ENCODE data around the gene SMARCD3. TPM values are rescaled to one million over a fixed set of nuclear protein-coding genes. Genes with fewer than 3 reads are reported as not detected.

SMARCD3 gene
- total and polyA plus RNA-seq, 2 experiments from 2014 or later: 3.3 to 4.0 TPM

GRCh38 chr7:151261529-151261928, 13.0 kb upstream of the SMARCD3 start:
- H3K27ac Mint-ChIP-seq: no peak overlapping the region

More at GRCh38 chr7:151261529-151261928, 13.0 kb upstream of the SMARCD3 start:
- Histone ChIP-seq H3K4me1 (ENCODE audit: insufficient read depth) (no peaks in the 10 kb centered on the region), H3K36me3 (ENCODE audit: insufficient read depth) (no peaks in the 10 kb centered on the region), H3K4me2 (no peak overlapping the region), H4K20me1 (replicated peaks; ENCODE audit: insufficient read depth) (no peaks in the 10 kb centered on the region), H3K4me3 (no peak overlapping the region), H3F3A (replicated peaks; ENCODE audit: low read depth) (no peaks in the 10 kb centered on the region), H3K79me2 (replicated peaks; ENCODE audit: insufficient read depth) (no peaks in the 10 kb centered on the region), H3K27me3 (ENCODE audit: insufficient read depth) (no peaks in the 10 kb centered on the region), H3K9me2 (ENCODE audit: insufficient read depth) (no peaks in the 10 kb centered on the region), H2AFZ (no peak overlapping the region), H3K27ac (ENCODE audit: low read depth) (no peak overlapping the region)
- no peaks in the 10 kb centered on the region for H3K36me3 Mint-ChIP-seq (ENCODE audit: low read depth)
- H3K4me1 Mint-ChIP-seq: peaks cover 10% of the 10 kb centered on the region
- TF ChIP-seq, protein P1, sequence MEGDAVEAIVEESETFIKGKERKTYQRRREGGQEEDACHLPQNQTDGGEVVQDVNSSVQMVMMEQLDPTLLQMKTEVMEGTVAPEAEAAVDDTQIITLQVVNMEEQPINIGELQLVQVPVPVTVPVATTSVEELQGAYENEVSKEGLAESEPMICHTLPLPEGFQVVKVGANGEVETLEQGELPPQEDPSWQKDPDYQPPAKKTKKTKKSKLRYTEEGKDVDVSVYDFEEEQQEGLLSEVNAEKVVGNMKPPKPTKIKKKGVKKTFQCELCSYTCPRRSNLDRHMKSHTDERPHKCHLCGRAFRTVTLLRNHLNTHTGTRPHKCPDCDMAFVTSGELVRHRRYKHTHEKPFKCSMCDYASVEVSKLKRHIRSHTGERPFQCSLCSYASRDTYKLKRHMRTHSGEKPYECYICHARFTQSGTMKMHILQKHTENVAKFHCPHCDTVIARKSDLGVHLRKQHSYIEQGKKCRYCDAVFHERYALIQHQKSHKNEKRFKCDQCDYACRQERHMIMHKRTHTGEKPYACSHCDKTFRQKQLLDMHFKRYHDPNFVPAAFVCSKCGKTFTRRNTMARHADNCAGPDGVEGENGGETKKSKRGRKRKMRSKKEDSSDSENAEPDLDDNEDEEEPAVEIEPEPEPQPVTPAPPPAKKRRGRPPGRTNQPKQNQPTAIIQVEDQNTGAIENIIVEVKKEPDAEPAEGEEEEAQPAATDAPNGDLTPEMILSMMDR (conservative IDR thresholded peaks at IDR 0.05; ENCODE audit: low read depth in 2 of 2): no peak
- TF ChIP-seq EZH2 (IDR thresholded peaks at IDR 0.05; ENCODE audit: low read depth, unreplicated experiment): no peak
- TF ChIP-seq ZNF114 (CRISPR knock-in tag; IDR thresholded peaks at IDR 0.05): no peak
- TF ChIP-seq ZNF462 (CRISPR knock-in tag; IDR thresholded peaks at IDR 0.05): no peak
- no peak for TF ChIP-seq EZH2phosphoT487 (IDR thresholded peaks at IDR 0.05; ENCODE audit: unreplicated experiment)
- TF ChIP-seq ZNF331 (CRISPR knock-in tag; IDR thresholded peaks at IDR 0.05; ENCODE audit: low read depth): no peak
- no peak for TF ChIP-seq ETS1 (IDR thresholded peaks at IDR 0.05)
- TF ChIP-seq JUNB (IDR thresholded peaks at IDR 0.05; ENCODE audit: unreplicated experiment): no peak
- TF ChIP-seq CREB1 (CRISPR knock-in tag; IDR thresholded peaks at IDR 0.05; ENCODE audit: low read depth): no peak
- TF ChIP-seq STAT1 (IDR thresholded peaks at IDR 0.05; ENCODE audit: unreplicated experiment): no peak
- no peak for TF ChIP-seq NANOG (IDR thresholded peaks at IDR 0.05; ENCODE audit: borderline replicate concordance)
- TF ChIP-seq, protein P2, sequence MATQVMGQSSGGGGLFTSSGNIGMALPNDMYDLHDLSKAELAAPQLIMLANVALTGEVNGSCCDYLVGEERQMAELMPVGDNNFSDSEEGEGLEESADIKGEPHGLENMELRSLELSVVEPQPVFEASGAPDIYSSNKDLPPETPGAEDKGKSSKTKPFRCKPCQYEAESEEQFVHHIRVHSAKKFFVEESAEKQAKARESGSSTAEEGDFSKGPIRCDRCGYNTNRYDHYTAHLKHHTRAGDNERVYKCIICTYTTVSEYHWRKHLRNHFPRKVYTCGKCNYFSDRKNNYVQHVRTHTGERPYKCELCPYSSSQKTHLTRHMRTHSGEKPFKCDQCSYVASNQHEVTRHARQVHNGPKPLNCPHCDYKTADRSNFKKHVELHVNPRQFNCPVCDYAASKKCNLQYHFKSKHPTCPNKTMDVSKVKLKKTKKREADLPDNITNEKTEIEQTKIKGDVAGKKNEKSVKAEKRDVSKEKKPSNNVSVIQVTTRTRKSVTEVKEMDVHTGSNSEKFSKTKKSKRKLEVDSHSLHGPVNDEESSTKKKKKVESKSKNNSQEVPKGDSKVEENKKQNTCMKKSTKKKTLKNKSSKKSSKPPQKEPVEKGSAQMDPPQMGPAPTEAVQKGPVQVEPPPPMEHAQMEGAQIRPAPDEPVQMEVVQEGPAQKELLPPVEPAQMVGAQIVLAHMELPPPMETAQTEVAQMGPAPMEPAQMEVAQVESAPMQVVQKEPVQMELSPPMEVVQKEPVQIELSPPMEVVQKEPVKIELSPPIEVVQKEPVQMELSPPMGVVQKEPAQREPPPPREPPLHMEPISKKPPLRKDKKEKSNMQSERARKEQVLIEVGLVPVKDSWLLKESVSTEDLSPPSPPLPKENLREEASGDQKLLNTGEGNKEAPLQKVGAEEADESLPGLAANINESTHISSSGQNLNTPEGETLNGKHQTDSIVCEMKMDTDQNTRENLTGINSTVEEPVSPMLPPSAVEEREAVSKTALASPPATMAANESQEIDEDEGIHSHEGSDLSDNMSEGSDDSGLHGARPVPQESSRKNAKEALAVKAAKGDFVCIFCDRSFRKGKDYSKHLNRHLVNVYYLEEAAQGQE (IDR thresholded peaks at IDR 0.05; ENCODE audit: unreplicated experiment): no peak
- no peak for TF ChIP-seq POLR2AphosphoS5 (IDR thresholded peaks at IDR 0.05; ENCODE audit: low read depth)
- H3K27me3 Mint-ChIP-seq (ENCODE audit: insufficient read depth, low read depth, poor library complexity): peaks cover 15% of the 10 kb centered on the region
- no peak for ATAC-seq
- no peak overlapping the region for H3K4me3 Mint-ChIP-seq
- H3K9me3 Mint-ChIP-seq: no peaks in the 10 kb centered on the region
- no peak for DNase-seq (ENCODE audit: low spot score)

All from GM23338 (cell line).